GM11168 (cell line): ENCODE data around the gene FNDC1.

ENCODE experiments used
- in situ Hi-C: fragments of 300-500 bp; cut with MboI; formaldehyde crosslinking; loops from one replicate; pipeline ENCODE4 v1.12.0; 2022; ENCODE audit warnings: low sequenced_read_pairs; ENCODE audit not compliant: unreplicated experiment

Gene FNDC1

DNA sequence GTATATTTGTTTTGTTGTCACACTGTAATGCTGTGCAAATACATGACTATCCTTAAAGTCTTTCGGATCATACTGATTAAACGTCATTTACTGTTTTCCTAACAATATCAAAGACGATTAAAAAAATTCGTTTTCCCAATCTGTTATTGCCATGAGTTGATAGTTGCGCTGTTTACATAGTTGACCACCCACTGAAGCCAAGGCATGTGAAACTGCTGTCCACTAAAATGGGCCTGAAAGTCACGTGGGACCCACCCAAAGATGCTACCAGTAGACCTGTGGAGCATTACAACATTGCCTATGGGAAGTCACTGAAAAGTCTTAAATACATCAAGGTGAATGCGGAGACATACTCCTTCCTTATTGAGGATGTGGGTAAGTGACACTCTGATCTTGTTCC is 28.1 kb downstream of the FNDC1 start:
- in situ Hi-C loops, result no loop called here

DNA sequence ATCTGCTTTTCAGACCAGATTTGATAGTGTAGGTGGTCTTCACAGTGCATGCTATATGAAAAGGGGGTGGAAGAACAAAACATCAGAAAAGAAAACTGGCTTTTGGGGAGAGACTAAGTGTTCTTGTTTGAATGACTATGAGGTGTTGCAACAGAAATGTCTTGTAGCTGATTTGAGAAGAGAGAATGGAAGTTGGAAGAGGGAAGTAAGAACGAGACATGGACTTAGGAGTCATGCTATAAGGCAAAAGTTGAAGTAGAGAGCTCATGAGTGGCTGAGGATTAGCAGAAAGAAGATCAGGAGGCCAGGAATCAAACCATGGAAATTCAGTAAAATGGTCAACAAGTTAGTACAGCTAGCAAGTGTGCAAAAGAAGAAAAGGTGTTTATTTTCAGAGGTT is 32.1 kb downstream of the FNDC1 start:
- in situ Hi-C loops, result no loop called here

DNA sequence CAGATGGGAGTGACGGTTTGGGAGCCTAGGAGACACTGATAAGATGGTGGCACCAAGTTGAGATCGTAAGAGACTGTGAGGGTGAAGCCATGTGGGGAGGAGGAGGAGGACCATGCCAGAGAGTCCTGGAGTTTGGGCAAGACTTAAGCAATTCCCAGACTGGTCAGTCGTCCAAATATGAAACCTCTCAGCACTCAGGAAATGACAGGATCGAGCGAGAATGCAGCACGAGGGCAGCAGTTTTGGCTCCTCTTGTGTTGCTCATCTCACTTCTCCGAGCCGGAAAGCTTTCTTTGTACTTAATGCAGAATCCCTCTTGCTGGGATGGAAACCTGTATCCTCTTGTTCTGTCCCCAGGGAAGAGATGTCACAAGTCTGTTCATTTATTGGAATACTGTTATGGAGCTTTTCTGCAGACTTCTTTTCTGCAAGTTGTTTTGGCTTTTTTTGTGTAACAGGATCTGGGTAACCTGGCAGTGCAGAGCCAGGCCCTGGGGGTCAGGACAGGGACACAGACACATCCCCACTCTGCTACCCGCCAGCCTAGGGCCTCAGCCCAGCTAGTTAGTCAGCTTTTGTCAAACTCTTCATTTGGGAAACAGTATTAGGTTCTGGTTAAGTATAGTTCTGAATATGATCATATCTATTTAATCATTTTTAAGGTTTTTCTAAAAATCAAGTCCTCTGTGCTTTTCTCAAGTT is 34.3 kb downstream of the FNDC1 start:
- in situ Hi-C loops, result no loop called here

DNA sequence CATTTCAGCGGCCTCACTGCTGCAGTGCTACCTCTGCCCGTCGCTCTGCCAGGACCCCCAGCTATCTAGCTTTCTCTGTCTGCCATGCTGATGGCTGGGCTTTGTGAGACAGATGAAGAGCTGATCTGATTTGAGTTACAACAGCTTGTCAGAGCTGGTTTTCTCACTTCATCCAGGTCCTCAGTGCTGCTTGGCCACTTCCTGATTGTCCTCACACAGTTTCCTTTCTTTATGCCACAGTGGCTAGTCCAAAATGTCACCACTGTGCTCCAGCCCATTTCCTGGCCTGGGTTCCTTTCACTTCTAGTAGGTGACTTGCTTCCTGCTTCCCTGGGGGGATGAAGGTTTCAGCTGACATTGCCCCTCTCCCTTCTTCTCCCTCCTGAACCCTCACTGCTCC is 35.4 kb downstream of the FNDC1 start:
- in situ Hi-C loops, result no loop called here

DNA sequence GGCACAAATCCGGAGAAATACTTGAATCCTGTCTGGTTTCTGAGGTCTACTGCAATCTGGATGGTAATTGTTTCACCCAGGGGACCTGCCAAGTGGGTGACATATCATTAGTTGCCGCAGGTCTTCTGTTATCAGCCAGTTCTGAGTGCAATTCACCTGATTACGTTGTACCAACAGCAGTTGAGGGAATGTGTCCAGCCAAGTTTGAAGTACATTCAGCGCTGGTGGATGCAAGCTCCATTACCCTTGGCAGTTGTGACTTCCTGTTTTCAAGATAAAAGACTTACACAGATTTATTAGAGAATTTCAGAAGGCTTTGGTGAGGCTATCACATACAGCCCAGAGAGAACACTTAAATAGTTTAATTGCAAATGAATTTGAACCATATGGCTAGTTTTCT is 42.8 kb downstream of the FNDC1 start:
- in situ Hi-C loops, result no loop called here

DNA sequence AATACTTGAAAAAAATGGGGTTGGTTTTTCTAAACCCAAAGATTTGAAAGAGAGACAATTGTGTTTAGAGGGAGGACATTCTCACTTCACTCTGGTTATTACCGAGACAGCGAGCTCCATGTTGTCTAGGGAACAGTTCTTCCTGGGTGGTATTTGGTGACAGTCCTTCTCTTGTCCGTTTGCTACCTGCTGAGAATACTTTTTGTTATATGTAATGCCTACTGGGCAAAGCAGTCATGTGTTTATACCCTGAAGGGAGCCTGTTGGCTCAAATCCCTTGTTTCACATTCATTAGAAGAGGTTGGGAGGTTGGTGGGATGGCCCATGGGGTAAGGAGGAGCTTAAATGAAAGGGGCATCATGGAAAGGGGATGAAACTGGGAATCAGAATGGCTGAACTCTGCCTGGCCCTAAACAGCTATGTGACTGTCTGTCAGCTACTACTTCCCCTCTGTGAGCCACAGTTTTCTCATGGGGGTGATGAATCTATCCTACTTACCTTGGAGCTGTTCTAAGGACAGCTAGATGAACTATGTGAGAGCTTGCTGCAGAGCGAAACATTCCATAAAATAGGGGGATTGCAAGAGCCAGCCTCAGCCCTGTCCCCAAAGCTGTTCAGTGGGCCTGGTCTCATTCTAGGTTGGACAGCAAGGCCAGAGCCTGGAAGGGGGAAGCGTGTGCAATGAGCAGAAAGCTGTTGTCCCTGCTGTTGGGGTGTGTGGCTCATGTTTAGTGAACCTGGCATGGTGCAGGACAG is 43.5 kb downstream of the FNDC1 start:
- in situ Hi-C loops, result no loop called here

DNA sequence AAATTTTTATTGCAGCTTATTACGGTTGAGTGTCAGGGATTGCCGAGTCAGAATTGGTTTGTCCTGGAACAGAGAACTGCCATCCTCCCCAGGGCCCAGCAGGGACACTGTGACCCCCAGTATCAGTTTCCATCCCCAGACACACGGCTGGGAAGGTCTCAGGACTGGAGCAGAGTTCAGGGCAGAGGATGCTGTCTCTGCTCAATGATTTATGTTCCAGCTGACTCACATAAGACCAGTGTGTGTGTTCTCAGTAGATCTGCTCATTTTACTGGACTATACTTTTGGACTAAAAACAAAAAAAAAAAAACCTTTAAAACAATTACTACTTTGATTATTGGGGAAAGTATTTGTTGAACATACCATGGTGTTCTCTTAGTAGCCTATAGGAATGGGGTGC is 44.2 kb downstream of the FNDC1 start:
- in situ Hi-C loops, result no loop called here

DNA sequence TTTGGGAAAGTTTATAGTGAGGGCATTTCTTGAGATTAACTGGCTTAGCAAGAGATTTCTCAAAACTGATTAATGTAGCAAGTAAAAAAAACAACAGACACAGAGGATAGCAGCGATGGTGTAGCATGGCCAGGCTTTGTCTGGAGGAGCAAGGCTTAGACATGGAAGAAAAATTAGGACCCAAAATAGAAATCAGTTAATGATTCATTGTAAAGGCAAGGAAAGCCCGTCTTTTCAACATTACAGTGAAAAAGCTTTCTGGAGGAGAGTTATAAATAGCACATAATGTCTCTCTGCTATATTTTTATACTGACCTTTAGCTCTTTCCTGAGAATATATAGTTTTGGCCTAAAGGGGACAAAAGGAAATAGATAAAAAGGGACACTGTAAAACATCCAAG is 45.1 kb downstream of the FNDC1 start:
- in situ Hi-C loops, result no loop called here

DNA sequence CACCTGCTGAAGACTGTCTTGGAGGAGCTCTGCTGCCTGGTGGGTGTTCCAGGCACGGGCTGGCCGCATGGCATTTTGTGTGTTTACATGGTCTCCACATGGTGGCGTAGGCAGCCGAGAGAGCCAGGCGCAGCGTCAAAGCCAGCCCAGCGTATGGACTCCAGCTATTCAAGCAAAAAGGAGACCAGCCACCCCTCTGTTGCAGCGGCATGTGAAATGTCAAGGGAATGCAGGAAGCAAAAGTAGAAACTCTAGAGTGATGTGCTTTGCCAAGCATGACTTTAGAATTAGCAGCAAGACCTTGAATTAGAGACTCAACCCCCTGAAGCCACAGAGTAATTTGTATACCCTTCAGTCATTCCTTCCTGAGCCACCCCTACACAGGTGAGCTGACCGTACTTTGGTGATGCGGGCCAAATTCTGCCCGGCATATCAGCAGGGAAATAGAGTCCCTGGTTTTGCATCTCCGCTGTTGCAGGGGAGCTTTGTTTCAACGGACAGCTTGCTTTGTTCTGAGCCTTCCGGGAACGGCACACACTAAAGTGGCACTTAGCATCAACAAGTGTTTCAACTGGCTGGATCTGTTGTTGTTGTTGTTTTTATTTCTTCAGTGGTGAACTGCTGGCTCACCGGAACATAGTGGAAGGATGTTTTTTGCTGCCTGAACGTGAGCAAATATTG is 48.5 kb downstream of the FNDC1 start:
- in situ Hi-C loops, result no loop called here

DNA sequence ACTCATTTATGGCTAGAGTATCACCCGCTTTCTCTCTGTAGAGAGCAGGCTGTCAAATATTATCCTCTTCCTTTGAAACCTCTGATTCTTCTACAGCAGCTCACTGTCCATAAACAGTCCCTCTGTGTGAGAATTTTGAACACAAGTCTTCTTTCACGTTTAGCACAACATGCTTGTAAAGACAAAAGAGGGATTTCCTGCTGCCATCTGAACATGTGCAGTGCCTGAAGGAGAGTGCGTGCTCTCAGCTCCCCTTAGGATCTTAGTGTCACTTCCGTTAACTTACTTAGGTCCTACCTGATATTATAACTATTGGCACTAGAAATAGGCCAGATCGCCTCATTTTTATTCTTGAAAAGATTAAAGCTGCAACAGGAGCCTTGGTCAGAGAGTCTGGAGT is 50.9 kb downstream of the FNDC1 start:
- in situ Hi-C loops, result no loop called here

DNA sequence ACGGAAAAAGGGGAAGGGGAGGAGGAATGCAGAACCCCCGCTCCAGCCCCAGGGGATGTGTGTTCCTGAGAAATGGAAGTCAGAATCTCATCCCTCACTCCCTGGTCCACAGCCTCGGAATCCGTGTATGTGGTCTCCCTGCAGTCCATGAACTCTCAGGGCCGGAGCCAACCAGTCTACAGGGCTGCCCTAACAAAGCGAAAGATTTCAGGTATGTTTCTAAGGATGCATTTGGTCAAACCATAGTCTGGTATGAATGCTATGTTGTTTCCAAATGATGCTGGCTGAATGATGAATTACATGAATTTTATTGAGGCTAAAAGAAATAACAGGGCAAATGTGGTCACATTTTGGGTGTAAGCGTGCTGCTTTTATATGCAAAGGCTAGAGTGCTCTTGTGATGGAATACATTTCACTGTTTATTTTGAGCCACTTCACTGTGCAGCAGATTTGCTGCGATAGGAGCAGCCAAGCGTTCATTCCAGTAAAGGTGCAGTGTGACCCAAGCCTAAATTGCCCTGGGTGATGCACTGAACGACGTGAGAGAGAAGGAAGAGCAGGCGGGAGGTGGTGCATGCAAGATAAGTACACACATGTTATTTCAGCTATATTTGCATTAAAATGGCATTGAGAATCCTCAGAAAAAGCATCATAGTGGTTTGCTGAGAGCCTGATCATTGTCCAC is 52.4 kb downstream of the FNDC1 start:
- in situ Hi-C loops, result no loop called here

DNA sequence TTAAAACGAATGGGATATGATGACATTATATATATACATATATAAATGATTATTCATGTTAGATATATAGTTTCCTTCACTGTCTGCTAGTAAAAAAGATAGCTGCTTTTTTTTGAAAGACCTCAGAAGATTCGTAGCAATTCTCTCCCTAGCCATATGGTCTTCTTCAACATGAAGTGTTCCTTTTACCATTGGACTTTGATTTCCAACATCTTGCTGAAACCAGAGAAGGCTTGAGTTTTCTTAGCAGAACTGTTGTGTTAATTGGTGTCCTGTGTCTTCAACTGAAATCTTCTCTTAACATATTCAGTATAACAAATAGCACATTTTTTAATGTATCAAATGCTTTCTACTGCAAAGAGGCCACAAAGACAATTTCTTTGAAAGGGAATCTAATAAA is 55.3 kb downstream of the FNDC1 start:
- in situ Hi-C loops, result no loop called here

DNA sequence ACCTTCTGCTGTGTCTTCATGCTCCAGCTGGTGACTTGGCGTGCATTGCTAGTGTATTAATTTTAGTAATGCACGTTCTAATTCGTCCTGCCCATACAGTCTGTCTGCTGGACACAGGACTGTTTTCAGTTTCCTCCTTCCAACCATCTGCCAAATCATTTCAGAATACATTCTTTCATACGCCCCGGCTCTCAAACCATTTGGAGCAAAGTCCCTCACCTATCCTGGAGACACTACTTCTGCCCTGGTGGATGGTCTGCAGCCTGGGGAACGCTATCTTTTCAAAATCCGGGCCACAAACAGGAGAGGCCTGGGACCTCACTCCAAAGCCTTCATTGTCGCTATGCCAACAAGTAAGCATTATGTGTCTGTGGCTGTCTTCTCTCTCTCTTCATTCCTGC is 60.5 kb downstream of the FNDC1 start:
- in situ Hi-C loops, result no loop called here

DNA sequence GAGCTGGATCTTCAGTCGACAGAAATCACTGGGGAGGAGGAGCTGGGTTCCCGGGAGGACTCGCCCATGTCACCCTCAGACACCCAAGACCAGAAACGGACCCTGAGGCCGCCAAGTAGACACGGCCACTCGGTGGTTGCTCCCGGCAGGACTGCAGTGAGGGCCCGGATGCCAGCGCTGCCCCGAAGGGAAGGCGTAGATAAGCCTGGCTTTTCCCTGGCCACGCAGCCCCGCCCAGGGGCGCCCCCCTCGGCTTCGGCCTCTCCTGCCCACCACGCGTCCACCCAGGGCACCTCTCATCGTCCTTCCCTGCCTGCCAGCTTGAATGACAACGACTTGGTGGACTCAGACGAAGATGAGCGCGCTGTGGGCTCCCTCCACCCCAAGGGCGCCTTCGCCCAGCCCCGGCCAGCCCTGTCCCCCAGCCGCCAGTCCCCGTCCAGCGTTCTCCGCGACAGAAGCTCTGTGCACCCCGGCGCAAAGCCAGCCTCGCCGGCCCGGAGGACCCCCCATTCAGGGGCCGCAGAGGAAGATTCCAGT is 63.0 kb downstream of the FNDC1 start:
- in situ Hi-C loops, result no loop called here

DNA sequence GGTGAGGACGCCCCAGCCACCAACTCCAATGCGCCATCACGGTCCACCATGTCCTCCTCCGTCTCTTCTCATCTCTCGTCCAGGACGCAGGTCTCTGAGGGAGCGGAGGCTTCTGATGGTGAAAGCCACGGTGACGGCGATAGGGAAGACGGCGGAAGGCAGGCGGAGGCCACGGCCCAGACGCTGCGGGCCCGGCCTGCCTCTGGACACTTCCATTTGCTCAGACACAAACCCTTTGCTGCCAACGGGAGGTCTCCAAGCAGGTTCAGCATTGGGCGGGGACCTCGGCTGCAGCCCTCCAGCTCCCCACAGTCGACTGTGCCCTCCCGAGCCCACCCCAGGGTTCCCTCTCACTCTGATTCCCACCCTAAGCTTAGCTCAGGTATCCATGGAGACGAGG is 63.6 kb downstream of the FNDC1 start:
- in situ Hi-C loops, result no loop called here

DNA sequence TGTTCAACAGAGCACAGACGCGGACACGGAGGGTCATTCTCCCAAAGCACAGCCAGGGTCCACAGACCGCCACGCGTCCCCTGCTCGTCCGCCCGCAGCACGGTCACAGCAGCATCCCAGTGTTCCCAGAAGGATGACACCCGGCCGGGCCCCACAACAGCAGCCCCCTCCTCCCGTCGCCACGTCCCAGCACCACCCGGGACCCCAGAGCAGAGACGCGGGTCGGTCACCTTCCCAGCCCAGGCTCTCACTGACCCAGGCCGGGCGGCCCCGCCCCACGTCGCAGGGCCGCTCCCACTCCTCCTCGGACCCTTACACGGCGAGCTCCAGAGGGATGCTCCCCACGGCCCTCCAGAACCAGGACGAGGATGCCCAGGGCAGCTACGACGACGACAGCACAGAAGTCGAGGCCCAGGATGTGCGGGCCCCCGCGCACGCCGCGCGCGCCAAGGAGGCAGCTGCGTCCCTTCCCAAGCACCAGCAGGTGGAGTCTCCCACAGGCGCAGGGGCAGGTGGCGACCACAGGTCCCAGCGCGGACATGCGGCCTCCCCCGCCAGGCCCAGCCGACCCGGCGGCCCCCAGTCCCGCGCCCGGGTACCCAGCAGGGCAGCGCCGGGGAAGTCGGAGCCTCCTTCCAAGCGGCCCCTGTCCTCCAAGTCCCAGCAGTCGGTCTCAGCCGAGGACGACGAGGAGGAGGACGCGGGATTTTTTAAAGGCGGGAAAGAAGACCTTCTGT is 64.3 kb downstream of the FNDC1 start:
- in situ Hi-C loops, result no loop called here

DNA sequence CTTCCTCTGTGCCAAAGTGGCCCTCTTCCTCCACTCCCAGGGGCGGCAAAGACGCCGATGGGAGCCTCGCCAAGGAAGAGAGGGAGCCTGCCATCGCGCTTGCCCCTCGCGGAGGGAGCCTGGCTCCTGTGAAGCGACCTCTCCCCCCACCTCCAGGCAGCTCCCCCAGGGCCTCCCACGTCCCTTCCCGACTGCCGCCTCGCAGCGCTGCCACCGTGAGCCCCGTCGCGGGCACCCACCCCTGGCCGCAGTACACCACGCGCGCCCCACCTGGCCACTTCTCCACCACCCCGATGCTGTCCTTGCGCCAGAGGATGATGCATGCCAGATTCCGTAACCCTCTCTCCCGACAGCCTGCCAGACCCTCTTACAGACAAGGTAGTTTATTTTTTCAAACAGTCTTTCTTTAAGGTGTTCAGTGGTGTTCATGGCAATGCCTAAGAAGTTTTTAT is 64.9 kb downstream of the FNDC1 start:
- in situ Hi-C loops, result no loop called here

DNA sequence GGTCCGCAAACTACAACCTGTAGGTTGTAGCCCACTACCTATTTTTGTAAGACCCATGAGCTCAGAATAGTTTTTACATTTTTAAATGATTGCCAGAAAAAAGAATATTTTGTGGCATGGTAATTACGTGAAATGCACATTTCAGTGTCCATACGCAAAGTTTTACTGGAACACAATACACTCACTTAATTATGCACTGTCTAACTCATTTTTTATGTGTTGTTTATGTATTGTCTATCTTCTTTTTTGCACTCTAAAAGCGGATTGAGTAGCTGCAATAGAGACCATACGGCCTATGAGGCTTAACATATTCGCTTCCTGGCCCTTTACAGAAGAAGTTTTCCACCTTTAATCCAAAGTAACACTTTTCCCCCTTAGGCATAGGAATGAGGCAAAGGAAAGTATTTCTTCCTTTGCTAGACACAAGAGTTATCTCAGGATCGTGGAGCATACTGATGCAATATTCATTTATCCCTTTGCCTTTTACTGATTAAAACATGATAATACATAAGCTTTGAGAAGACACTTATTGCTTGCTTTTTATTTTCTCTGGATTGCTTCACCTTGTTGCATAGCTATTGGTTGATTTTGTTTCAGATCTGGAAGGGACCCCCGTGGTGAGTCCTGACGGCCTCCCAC is 69.8 kb downstream of the FNDC1 start:
- in situ Hi-C loops, result no loop called here

DNA sequence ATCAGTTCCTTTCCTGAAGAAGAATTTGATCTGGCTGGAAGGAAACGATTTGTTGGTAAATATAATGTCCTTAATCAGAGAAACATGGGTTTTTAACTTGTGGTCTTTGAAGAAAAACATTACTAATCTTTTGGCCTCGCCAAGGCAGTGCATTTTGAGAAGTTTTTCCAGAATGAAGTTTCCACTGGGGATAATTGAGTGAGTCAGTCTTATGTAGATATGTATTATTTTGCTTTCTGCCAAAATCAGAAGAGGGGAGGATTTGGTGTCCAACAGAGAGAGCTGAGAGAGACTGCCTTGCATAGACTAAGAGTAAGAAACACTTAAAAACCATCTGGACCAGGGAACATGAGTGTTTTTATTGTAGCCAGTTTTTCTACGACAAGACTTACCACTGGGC is 79.9 kb downstream of the FNDC1 start:
- in situ Hi-C loops, result no loop called here
